GM18508 (cell line): ENCODE data around the gene ELOA.

Source experiments
- ATAC-seq: cut with Tn5 transposase; IDR thresholded peaks from one replicate; pipeline ENCODE4 v1.9.1; 2021; ENCODE audit warnings: moderate number of reproducible peaks; ENCODE audit not compliant: insufficient read depth, unreplicated experiment

Gene ELOA, protein sequence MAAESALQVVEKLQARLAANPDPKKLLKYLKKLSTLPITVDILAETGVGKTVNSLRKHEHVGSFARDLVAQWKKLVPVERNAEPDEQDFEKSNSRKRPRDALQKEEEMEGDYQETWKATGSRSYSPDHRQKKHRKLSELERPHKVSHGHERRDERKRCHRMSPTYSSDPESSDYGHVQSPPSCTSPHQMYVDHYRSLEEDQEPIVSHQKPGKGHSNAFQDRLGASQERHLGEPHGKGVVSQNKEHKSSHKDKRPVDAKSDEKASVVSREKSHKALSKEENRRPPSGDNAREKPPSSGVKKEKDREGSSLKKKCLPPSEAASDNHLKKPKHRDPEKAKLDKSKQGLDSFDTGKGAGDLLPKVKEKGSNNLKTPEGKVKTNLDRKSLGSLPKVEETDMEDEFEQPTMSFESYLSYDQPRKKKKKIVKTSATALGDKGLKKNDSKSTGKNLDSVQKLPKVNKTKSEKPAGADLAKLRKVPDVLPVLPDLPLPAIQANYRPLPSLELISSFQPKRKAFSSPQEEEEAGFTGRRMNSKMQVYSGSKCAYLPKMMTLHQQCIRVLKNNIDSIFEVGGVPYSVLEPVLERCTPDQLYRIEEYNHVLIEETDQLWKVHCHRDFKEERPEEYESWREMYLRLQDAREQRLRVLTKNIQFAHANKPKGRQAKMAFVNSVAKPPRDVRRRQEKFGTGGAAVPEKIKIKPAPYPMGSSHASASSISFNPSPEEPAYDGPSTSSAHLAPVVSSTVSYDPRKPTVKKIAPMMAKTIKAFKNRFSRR

GRCh38 chr1:23743287-23744152 lies at the start of gene ELOA:
ELOA (plus strand) TSS chr1:23743471; CDS start chr1:23743504, 33 bp downstream.
- no peak for ATAC-seq

- ATAC-seq, result no peak
Measured at GRCh38 chr1:23693599-23693998, 49.7 kb upstream of the ELOA start.

GRCh38 chr1:23694371-23694770 lies 48.9 kb upstream of the ELOA start:
- no peak for ATAC-seq

DNA sequence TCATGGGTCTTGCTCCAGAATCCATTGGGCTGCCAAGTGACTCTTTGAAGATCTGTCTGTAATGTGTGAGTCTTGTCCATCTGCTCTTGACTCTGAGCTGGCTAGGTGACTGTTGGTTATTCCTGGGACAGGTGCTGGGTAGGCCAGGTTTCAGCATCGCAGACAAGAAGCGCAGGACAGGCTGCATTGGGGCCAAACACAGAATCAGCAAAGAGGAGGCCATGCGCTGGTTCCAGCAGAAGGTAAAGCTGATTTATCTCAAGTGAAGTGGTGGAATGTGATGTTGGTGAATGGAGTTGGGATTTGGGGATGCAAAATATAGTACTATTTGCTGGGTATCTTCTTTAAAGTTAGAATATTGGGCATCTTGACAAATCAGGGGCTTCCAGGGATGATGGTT lies 47.6 kb upstream of the ELOA start:
- no peak for ATAC-seq

- ATAC-seq, result no peak
Measured at GRCh38 chr1:23696335-23696989, 46.8 kb upstream of the ELOA start.

DNA sequence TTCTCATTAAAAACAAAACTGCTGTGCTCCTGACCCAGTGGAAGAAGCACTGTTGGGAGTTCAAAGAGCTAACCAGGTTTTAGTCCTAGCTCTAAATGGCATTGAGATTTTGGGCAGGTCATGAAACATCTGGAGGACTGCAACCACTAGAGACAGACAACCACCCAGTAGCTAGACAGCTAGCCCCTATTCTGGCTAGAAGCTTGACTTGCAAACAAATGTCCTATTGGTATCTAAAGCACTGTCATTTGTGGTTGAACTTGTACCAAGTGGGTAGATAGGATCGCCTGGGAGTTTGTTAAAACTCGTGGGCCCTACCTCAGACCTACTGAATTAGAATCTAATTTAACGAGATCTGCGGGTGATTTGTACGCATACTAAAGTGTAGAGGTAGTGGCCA lies 44.8 kb upstream of the ELOA start:
- no peak for ATAC-seq

DNA sequence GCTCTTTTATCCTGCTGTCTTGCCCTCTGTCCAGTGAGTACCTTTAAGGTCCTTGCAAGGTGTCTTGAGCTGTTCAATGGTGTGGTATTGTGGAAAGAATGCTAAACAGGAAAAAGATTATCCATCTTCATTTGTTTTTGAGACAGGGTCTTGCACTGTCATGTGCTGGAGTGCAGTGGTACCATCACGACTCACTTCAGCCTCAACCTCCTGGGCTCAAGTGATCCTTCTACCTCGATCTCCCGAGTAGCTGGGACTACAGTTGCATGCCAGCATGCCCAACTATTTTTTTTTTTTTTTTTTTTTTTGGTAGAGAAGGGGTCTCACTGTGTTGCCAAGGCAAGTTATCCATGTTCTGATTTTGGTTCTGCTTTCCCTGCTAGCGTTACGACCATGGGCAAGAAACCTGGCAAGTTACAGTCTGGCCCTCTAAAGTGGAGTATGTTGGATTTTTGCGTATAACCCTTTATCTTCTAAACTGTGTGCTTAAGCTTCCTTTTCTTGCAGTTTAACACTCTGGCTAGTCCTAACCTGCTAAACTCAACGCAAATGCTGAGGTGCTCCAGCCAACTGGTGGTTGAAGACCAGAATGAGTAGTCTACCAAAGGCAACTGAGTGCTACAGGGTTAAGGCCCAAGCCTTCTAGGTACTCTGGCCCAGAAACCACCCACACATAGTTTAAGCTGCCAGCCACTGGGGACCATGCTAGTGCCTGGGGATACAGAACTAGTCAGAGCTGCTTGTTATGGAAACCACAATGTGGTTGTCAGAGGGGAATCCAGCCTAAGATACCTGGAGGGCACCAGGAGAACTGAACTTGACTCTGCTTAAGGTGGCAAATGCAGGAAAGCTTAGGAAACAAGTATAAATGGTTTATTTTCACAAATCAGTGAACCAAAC lies 43.7 kb upstream of the ELOA start:
- no peak for ATAC-seq

- no peak for ATAC-seq
Measured at GRCh38 chr1:23701310-23701709, 42.0 kb upstream of the ELOA start.

DNA sequence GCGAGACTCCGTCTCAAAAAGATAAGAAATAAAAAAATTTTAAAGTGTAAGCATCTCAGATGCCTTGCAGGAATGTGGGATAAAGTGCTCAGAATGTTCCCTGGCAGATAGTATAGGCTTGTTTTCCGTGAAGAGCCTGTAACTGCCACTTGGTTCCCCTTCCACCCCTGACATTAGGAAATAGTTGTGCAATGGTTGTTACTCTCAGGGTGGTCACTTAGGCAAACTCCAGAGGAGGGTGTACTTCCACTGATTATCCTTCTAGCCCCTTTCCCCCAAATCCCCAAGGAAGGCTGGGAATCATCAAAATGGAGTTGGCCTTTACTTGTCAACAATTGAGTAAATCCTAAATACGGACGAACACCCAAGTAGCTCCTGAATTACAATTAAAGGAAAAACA lies 41.3 kb upstream of the ELOA start:
- ATAC-seq, result no peak

DNA sequence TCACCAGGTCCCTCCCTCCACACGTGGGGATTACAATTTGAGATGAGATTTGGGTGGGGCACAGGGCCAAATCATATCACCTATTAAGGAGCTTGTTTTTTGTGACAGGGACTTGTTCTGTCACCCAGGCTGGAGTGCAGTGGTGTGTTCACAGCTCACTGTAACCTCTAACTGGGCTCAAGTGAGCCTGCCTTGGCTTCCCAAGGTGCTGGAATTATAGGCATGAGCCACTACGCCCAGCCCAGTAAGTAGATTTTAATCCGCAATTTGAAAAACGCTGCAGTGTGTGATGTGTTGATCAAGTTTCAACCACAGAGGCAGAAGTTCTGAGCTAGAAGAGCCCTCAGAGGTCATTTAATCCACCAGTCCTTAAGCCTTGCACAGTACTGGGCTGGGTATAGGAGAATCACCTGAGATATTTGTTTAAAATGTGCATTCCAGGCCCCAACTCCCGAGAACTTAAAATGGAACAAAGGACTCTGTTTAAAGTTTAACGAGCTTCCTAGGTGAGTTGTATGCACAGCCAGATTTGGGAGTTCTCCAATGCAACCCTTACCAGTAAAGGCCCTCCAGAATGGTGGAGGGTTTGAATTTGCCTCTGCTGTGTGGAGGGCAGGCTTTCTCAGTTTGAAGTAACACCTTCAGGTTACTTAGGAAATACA lies 38.3 kb upstream of the ELOA start:
- no peak for ATAC-seq

GRCh38 chr1:23709229-23709628 lies 34.0 kb upstream of the ELOA start:
- no peak for ATAC-seq

DNA sequence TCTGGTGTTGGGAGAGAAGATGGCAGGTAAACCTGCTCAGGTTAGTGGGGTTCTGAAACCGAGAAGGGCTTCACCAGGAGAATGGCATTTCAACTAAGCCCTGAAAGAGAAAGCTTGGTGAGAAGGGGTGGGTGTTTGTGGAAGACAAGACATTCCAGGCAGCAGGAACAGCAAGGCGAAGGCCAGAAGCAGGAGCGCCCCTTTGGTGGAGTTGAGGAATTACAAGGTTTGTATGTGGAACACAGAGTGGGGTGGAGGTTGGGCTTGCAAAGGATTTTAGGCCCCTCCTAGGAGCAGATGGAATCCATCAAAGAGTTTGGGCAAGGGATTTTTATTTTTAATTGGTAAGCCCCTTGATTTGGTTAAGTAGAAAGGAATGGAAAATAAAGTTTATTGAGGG lies 24.8 kb upstream of the ELOA start:
- no peak for ATAC-seq

GRCh38 chr1:23719162-23719820 lies 24.0 kb upstream of the ELOA start:
- no peak for ATAC-seq

- ATAC-seq, result no peak
Measured at GRCh38 chr1:23720256-23720995, 22.8 kb upstream of the ELOA start.

GRCh38 chr1:23722652-23723051 lies 20.6 kb upstream of the ELOA start:
- no peak for ATAC-seq

GRCh38 chr1:23726686-23727085 lies 16.6 kb upstream of the ELOA start:
- no peak for ATAC-seq

GRCh38 chr1:23727362-23727811 lies 15.9 kb upstream of the ELOA start:
- ATAC-seq, result no peak
